Erythroblast (primary cell): ENCODE results near the gene FRAT1.

Experiments
- GATA1 ChIP-seq: IDR thresholded peaks from 2 replicates; pipeline ENCODE4 v1.6.1; 2011; ENCODE audit warnings: low read depth, mild to moderate bottlenecking, control low read depth, low read length, moderate library complexity
- POLR2A ChIP-seq: IDR thresholded peaks from 2 replicates; pipeline ENCODE4 v1.6.1; 2011; ENCODE audit warnings: mild to moderate bottlenecking, low read length

- TF ChIP-seq POLR2A (no peak), GATA1 (no peak)
These were observed 37.8 kb downstream of the FRAT1 start for GRCh38 chr10:97356918-97357317.
